Suprapubic skin (tissue), 3 donors: ENCODE data around the gene PARP4.

ENCODE experiments used
- EP300 ChIP-seq: sonication (generic); formaldehyde crosslinking; IDR thresholded peaks from one replicate; pipeline ENCODE4 v1.6.1; 2017; ENCODE audit warnings: antibody characterized with exemption
- POLR2A ChIP-seq, 2 donors: fragments of 450-650 bp; IDR thresholded peaks; one replicate each; pipeline ENCODE4 v1.6.1; 2017; ENCODE audit warnings: antibody characterized with exemption in 2 of 2, mild to moderate bottlenecking in 2 of 2, moderate library complexity in 2 of 2
- TF ChIP-seq, protein P1 (sequence below), 2 donors: fragments of 200-600 bp in 1 of 2; fragments of 450-650 bp in 1 of 2; sonication (generic) in 1 of 2; IDR thresholded peaks; one replicate each; pipeline ENCODE4 v1.5.1; 2016 to 2019; ENCODE audit warnings: antibody characterized with exemption in 2 of 2, mild to moderate bottlenecking in 1 of 2, moderate library complexity in 1 of 2

DNA sequence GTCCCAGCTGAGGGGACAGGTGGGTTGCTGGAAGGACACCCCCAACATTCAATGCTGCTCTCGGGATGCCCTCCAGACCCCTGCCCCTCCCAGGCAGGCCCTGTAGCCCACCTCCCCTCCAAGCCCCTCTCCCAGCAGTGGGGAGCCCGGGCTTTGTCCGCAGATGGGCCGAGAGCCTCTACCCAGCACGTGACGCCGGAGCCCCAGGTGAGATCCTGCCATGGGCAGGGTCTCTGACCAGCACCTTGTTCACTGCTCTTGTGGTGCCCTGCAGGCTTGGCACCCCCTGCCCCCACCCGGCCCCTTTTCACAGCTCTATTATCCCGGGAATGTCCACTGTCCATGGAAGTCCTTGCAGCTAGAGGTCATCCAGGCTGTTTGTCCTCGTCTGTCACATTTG is 126.7 kb downstream of the PARP4 start:
- TF ChIP-seq, protein P1, sequence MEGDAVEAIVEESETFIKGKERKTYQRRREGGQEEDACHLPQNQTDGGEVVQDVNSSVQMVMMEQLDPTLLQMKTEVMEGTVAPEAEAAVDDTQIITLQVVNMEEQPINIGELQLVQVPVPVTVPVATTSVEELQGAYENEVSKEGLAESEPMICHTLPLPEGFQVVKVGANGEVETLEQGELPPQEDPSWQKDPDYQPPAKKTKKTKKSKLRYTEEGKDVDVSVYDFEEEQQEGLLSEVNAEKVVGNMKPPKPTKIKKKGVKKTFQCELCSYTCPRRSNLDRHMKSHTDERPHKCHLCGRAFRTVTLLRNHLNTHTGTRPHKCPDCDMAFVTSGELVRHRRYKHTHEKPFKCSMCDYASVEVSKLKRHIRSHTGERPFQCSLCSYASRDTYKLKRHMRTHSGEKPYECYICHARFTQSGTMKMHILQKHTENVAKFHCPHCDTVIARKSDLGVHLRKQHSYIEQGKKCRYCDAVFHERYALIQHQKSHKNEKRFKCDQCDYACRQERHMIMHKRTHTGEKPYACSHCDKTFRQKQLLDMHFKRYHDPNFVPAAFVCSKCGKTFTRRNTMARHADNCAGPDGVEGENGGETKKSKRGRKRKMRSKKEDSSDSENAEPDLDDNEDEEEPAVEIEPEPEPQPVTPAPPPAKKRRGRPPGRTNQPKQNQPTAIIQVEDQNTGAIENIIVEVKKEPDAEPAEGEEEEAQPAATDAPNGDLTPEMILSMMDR (IDR thresholded peaks at IDR 0.05): no peak
- no peak for TF ChIP-seq POLR2A (IDR thresholded peaks at IDR 0.05)
- no peak for TF ChIP-seq EP300
